ENCODE measurements around the gene HNRNPUL1.

The HNRNPUL1 gene

DNA sequence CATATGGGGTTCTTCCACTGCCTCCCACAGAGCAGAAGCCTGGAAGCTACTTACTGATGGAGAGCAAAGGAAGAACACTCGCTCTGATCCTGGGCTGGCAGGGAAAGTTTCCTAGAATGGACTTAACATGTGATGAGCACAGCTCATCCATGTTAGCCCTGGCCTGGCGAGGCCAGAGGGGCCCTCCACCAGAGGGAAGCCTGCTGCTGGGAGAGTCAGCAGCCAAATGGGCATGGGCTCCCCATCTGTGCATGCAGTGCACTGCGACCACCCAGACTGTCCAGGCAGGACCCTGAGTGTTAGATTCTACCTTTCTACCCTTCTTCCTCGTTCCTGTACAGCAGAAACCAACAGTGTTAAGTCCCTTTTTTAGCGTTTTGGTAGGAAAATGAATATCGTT is 8.9 kb downstream of the HNRNPUL1 start:
- TF ChIP-seq TAF1 (IDR thresholded peaks at IDR 0.05; ENCODE audit: borderline replicate concordance, insufficient read depth, low read length) (no peak), POLR2AphosphoS5 (IDR thresholded peaks at IDR 0.05; ENCODE audit: low read depth, low read length) (no peak), FOXP2 (optimal IDR thresholded peaks at IDR 0.05; ENCODE audit: borderline replicate concordance, extremely low read depth, extremely low read length, insufficient read depth) (no peak), SIN3A (IDR thresholded peaks at IDR 0.05; ENCODE audit: borderline replicate concordance, insufficient read depth, low read length) (no peak)
- TF ChIP-seq, protein P1, sequence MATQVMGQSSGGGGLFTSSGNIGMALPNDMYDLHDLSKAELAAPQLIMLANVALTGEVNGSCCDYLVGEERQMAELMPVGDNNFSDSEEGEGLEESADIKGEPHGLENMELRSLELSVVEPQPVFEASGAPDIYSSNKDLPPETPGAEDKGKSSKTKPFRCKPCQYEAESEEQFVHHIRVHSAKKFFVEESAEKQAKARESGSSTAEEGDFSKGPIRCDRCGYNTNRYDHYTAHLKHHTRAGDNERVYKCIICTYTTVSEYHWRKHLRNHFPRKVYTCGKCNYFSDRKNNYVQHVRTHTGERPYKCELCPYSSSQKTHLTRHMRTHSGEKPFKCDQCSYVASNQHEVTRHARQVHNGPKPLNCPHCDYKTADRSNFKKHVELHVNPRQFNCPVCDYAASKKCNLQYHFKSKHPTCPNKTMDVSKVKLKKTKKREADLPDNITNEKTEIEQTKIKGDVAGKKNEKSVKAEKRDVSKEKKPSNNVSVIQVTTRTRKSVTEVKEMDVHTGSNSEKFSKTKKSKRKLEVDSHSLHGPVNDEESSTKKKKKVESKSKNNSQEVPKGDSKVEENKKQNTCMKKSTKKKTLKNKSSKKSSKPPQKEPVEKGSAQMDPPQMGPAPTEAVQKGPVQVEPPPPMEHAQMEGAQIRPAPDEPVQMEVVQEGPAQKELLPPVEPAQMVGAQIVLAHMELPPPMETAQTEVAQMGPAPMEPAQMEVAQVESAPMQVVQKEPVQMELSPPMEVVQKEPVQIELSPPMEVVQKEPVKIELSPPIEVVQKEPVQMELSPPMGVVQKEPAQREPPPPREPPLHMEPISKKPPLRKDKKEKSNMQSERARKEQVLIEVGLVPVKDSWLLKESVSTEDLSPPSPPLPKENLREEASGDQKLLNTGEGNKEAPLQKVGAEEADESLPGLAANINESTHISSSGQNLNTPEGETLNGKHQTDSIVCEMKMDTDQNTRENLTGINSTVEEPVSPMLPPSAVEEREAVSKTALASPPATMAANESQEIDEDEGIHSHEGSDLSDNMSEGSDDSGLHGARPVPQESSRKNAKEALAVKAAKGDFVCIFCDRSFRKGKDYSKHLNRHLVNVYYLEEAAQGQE (IDR thresholded peaks at IDR 0.05; ENCODE audit: insufficient read depth in 1 of 2, low read depth in 2 of 2, low read length in 2 of 2) = no peak

DNA sequence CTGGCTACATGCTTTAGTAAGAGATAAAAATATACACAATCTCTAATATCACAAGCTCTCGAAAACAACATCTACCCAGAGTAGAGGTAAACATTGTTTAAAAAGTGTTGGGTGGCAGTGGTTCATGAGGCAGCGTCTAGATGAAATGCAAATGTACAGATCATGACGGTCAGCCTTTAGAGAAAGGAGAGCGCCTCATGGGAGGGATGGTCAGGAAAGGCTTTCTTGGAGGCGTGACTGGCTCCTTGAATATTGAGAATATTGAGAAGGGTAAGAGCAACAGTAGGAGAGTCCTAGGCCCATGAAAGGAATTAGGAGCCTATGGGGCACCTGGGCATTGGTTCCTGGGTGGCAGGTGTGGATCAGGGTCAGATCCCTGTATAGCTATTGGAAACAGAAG is 10.6 kb downstream of the HNRNPUL1 start:
- TF ChIP-seq POLR2AphosphoS5 (IDR thresholded peaks at IDR 0.05; ENCODE audit: low read depth, low read length) (no peak), SIN3A (IDR thresholded peaks at IDR 0.05; ENCODE audit: borderline replicate concordance, insufficient read depth, low read length) (no peak), TAF1 (IDR thresholded peaks at IDR 0.05; ENCODE audit: borderline replicate concordance, insufficient read depth, low read length) (no peak), FOXP2 (optimal IDR thresholded peaks at IDR 0.05; ENCODE audit: borderline replicate concordance, extremely low read depth, extremely low read length, insufficient read depth) (no peak)
- TF ChIP-seq, protein P1 (IDR thresholded peaks at IDR 0.05; ENCODE audit: insufficient read depth in 1 of 2, low read depth in 2 of 2, low read length in 2 of 2) = no peak

DNA sequence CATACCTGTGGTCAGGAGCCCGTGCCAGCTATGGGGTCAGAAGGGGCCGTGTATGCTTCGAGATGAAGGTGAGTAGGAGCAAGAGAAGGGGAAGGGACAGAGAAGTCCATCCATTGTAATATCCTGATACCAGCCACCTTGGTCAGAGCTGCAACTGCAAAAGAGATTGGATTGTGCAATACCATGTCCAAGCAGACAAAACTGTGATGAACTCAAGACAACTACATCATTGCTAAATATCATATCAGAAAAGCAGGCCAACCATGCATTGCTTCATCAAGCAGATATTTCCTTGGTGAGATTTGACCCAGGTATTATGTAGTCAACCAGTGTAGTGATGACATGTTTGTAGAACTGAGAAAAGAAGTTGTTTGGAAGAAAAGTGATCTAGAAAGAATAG is 12.1 kb downstream of the HNRNPUL1 start:
- TF ChIP-seq, protein P1 (IDR thresholded peaks at IDR 0.05; ENCODE audit: insufficient read depth in 1 of 2, low read depth in 2 of 2, low read length in 2 of 2) = no peak
- no peak for TF ChIP-seq FOXP2 (optimal IDR thresholded peaks at IDR 0.05; ENCODE audit: borderline replicate concordance, extremely low read depth, extremely low read length, insufficient read depth)
- TF ChIP-seq POLR2AphosphoS5 (IDR thresholded peaks at IDR 0.05; ENCODE audit: low read depth, low read length) = no peak

DNA sequence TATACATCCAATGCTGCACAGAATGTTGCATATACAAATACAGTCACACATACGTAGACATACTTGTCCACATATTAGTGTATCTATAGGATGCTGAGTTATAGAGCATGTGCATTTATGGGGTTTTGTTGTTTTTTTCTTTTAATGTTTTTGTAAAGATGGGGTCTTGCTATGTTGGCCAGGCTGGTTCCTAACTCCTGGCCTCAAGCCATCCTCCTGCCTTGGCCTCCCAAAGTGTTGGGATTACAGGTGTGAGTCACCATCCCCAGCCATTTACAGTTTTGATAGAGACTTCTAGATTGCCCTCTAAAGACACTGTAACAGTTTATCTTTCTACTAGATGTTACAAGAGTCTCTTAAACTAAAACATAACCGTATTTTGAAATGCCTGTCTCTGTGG is 14.3 kb downstream of the HNRNPUL1 start:
- TF ChIP-seq POLR2AphosphoS5 (IDR thresholded peaks at IDR 0.05; ENCODE audit: low read depth, low read length) = no peak

DNA sequence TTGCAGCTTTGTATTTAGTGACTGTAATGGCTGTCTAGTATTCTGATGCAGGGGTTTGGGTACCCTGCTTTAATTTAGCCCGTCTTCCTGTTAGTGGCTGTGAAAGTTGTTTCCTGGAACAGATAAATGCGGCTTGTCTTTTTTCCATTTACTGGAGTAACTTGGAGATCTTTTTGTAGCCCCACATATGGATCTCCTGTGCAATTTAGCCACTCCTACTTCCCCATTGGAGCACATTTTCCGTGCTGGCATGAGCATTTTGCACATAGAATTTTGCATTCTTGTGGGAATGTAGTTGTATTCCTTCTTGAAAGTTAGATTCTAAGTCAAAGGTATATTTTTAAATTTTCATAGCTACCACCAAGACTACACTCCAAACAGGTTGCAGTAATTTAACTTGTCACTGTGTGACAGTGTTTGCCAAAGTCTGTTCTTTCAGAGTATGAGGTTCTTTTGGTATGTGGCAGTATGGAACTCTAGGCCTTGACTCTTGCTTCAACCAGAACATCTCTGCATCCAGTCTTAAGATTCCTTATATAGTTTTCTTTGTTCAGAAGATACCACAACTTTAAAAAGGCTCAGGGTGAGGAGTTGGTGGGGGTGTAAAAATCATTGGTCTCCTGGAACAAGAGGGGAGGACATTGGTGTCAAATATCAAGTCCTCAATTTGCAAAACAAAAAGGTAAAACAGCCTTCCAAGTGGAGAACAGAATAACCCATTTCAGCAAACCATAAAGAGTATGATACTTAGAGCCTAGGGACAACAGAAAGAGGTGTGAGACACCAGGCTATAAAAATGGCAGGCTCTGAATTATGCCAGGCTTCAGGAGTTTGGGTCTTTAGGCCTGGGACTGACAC is 24.7 kb downstream of the HNRNPUL1 start:
- no peak for TF ChIP-seq POLR2AphosphoS5 (IDR thresholded peaks at IDR 0.05; ENCODE audit: low read depth, low read length)
- TF ChIP-seq, protein P1 (IDR thresholded peaks at IDR 0.05; ENCODE audit: insufficient read depth in 1 of 2, low read depth in 2 of 2, low read length in 2 of 2) = no peak
- no peak for TF ChIP-seq FOXP2 (optimal IDR thresholded peaks at IDR 0.05; ENCODE audit: borderline replicate concordance, extremely low read depth, extremely low read length, insufficient read depth)
- no peak for TF ChIP-seq TAF1 (IDR thresholded peaks at IDR 0.05; ENCODE audit: borderline replicate concordance, insufficient read depth, low read length)
- TF ChIP-seq SIN3A (IDR thresholded peaks at IDR 0.05; ENCODE audit: borderline replicate concordance, insufficient read depth, low read length) = no peak
